Left colon (tissue), 2 donors: Measurements from ENCODE around the gene CYB5B. TPM values are rescaled to one million over a fixed set of nuclear protein-coding genes. Genes with fewer than 3 reads are reported as not detected.
A peak's percentile ranks its signal among the peaks of the same experiment; 100 is the strongest.

Experiments
- ATAC-seq: fragments of 200-7000 bp; cut with Tn5 transposase; one replicate; pipeline ENCODE4 v1.9.1; 2020; ENCODE audit warnings: mild to moderate bottlenecking, moderate library complexity
- DNase-seq, 2 donors: peaks; one replicate each; pipeline ENCODE4 v3.0.0-alpha.2; 2020
- intact Hi-C, 2 donors: fragments of 100-400 bp; cut with DNase I in 1 of 2; cut with micrococcal nuclease in 1 of 2; formaldehyde crosslinking; loops; one replicate each; pipeline versions ENCODE4 v1.11.2 to v1.14.0; 2022; cut with DNase I, micrococcal nuclease
- long read RNA-seq: library from polyadenylated mRNA; unstranded; transcript quantifications from one replicate; pipeline ENCODE4 v2.0.0, GENCODE V29; 2021
- total RNA-seq, 2 donors: library from RNA; stranded (reverse); fragmentation: NEBNext Ultra II Directional; extraction: Animal tissue kit (Norgen Biotek cat#: 25700); gene quantifications; one replicate each; pipeline ENCODE4 v1.2.1, GENCODE V29; 2021
- donor health status: DM: no; HTN: no; CAD: no.
- donor health status: DM: yes; HTN: yes; CAD: no.

CYB5B gene
- total RNA-seq: 100 to 1,000 TPM; 153 to 186 TPM
- long read RNA-seq, full-length matches to known transcripts: 146 of 153 reads
- long read RNA-seq, partial matches to known transcripts: 0 of 153 reads
- long read RNA-seq, other reads (novel, unspliced or antisense): 7 of 153 reads

- intact Hi-C loops: no loop called here
- DNase-seq (peak; percentile 97), ATAC-seq (peak; percentile 95)
Measured at GRCh38 chr16:69424053-69424934, at the start of gene CYB5B. Gene CYB5B (plus strand): TSS chr16:69424619. CDS start chr16:69424684, 65 bp downstream.

- no peak for ATAC-seq
- intact Hi-C loops: no loop called here
- no peak for DNase-seq
Measured at GRCh38 chr16:69376393-69377059, 47.9 kb upstream of the CYB5B start.

GRCh38 chr16:69378036-69378435, 46.4 kb upstream of the CYB5B start:
- ATAC-seq (no peak), DNase-seq (no peak)
- intact Hi-C loops: no loop called here

GRCh38 chr16:69378760-69379159, 45.7 kb upstream of the CYB5B start:
- intact Hi-C loops: no loop called here
- ATAC-seq (no peak), DNase-seq (no peak)

GRCh38 chr16:69381231-69381630, 43.2 kb upstream of the CYB5B start:
- DNase-seq (no peak), ATAC-seq (no peak)
- intact Hi-C loops: no loop called here

GRCh38 chr16:69382421-69382820, 42.0 kb upstream of the CYB5B start:
- intact Hi-C loops: no loop called here
- no peak for DNase-seq
- ATAC-seq: no peak

GRCh38 chr16:69384974-69385373, 39.4 kb upstream of the CYB5B start:
- ATAC-seq: no peak
- intact Hi-C loops: no loop called here
- DNase-seq: no peak

GRCh38 chr16:69386596-69386995, 37.8 kb upstream of the CYB5B start:
- DNase-seq (no peak), ATAC-seq (no peak)
- intact Hi-C loops: no loop called here

- ATAC-seq (no peak), DNase-seq (no peak)
- intact Hi-C loops: loop anchor here in 1 of 2 donors (10.0 kb wide), 1 partner anchor 171 kb away; the partner anchor contains the start of gene NFAT5
Measured at GRCh38 chr16:69393898-69394849, 30.2 kb upstream of the CYB5B start.

- intact Hi-C loops: loop anchor here in 1 of 2 donors (10.0 kb wide), 1 partner anchor 169 kb away; the partner anchor contains the start of gene NFAT5
- ATAC-seq (no peak), DNase-seq (no peak)
Measured at GRCh38 chr16:69395859-69396186, 28.6 kb upstream of the CYB5B start.

- intact Hi-C loops: loop anchor here in 1 of 2 donors (10.0 kb wide), 1 partner anchor 168 kb away; the partner anchor contains the start of gene NFAT5
- ATAC-seq (peak; percentile 86), DNase-seq (peak; percentile 69 to 77)
Measured at GRCh38 chr16:69396187-69397061, 28.0 kb upstream of the CYB5B start.

- no peak for DNase-seq
- ATAC-seq: peak; percentile 23
- intact Hi-C loops: loop anchor here in 1 of 2 donors (10.0 kb wide), 1 partner anchor 167 kb away; the partner anchor contains the start of gene NFAT5
Measured at GRCh38 chr16:69397821-69398521, 26.4 kb upstream of the CYB5B start.

- DNase-seq (no peak), ATAC-seq (no peak)
- intact Hi-C loops: loop anchor here in 1 of 2 donors (10.0 kb wide), 1 partner anchor 165 kb away; the partner anchor contains the start of gene NFAT5
Measured at GRCh38 chr16:69399361-69399760, 25.1 kb upstream of the CYB5B start.

GRCh38 chr16:69402439-69402838, 22.0 kb upstream of the CYB5B start:
- ATAC-seq: no peak
- intact Hi-C loops: no loop called here

GRCh38 chr16:69404275-69404805, 20.1 kb upstream of the CYB5B start:
- intact Hi-C loops: no loop called here
- DNase-seq (peak; percentile 63 to 76), ATAC-seq (peak; percentile 83)

More at GRCh38 chr16:69402439-69402838, 22.0 kb upstream of the CYB5B start:
- no peak for DNase-seq

GRCh38 chr16:69405326-69405725, 19.1 kb upstream of the CYB5B start:
- DNase-seq (no peak), ATAC-seq (no peak)
- intact Hi-C loops: no loop called here

GRCh38 chr16:69405757-69406156, 18.7 kb upstream of the CYB5B start:
- ATAC-seq: peak; percentile 12
- peak in 1 of 2 donors; percentile 18 for DNase-seq
- intact Hi-C loops: no loop called here
